ENCODE measurements around the gene NECTIN1.

The NECTIN1 gene

DNA sequence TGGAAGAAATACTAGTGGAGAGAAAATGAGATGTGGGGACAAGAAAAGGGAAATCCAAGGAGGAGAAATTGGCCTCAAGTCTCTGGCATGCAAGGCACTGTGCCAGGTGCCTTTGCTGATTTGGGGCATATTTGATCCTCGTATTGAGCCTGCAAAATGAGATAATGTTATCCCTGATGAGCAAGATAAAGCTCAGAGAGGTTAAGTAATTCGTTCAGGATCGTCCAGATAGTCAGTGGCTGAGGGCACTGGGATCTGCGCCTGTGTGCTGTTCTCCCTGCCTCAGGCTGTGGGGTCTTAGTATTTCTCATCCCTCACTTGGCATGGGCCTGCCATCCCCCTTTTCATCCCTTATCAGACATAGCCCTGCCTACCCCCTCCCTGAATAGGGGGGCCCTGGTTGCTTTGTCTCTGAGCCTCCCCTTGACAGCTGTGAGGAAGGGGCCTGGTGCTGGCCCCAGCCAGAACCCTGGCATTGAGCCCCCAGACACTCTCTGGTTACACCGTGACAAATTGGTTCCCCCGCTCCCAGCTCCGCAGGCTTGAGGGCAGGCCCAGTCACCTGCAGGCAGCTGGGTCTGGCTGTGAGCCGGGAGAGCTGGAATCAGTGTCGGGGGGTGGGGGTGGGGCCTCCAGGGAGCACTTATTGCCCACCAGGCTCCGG, 85.7 kb downstream of the NECTIN1 start:
- Histone ChIP-seq H4K20me1 (ENCODE audit: control insufficient read depth, insufficient read depth, low read depth, low read length) (no peaks in the 10 kb centered on the region), H3K4me1 (ENCODE audit: control insufficient read depth, low read length) (no peaks in the 10 kb centered on the region), H3K4me2 (ENCODE audit: low read length) (no peak overlapping the region), H3K9me3 (ENCODE audit: control insufficient read depth, insufficient read depth, low read length) (no peaks in the 10 kb centered on the region), H3K9me2 (replicated peaks; ENCODE audit: control insufficient read depth, low read length) (no peaks in the 10 kb centered on the region), H3K4me3 (ENCODE audit: low read length) (no peak overlapping the region), H3F3A (ENCODE audit: control insufficient read depth, insufficient read depth) (no peaks in the 10 kb centered on the region), H3K27me3 (ENCODE audit: control insufficient read depth, low read length) (no peaks in the 10 kb centered on the region), H3K36me3 (ENCODE audit: control insufficient read depth, low read length) (no peaks in the 10 kb centered on the region), H3K27ac (ENCODE audit: low read depth, low read length) (no peak overlapping the region), H3K79me2 (ENCODE audit: control insufficient read depth, low read length) (no peaks in the 10 kb centered on the region)
- no peak for TF ChIP-seq EZH2phosphoT487 (IDR thresholded peaks at IDR 0.05; ENCODE audit: borderline replicate concordance, low read length)
- TF ChIP-seq, protein P1, sequence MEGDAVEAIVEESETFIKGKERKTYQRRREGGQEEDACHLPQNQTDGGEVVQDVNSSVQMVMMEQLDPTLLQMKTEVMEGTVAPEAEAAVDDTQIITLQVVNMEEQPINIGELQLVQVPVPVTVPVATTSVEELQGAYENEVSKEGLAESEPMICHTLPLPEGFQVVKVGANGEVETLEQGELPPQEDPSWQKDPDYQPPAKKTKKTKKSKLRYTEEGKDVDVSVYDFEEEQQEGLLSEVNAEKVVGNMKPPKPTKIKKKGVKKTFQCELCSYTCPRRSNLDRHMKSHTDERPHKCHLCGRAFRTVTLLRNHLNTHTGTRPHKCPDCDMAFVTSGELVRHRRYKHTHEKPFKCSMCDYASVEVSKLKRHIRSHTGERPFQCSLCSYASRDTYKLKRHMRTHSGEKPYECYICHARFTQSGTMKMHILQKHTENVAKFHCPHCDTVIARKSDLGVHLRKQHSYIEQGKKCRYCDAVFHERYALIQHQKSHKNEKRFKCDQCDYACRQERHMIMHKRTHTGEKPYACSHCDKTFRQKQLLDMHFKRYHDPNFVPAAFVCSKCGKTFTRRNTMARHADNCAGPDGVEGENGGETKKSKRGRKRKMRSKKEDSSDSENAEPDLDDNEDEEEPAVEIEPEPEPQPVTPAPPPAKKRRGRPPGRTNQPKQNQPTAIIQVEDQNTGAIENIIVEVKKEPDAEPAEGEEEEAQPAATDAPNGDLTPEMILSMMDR (IDR thresholded peaks at IDR 0.05; ENCODE audit: low read depth, low read length, poor library complexity, severe bottlenecking) = no peak

DNA sequence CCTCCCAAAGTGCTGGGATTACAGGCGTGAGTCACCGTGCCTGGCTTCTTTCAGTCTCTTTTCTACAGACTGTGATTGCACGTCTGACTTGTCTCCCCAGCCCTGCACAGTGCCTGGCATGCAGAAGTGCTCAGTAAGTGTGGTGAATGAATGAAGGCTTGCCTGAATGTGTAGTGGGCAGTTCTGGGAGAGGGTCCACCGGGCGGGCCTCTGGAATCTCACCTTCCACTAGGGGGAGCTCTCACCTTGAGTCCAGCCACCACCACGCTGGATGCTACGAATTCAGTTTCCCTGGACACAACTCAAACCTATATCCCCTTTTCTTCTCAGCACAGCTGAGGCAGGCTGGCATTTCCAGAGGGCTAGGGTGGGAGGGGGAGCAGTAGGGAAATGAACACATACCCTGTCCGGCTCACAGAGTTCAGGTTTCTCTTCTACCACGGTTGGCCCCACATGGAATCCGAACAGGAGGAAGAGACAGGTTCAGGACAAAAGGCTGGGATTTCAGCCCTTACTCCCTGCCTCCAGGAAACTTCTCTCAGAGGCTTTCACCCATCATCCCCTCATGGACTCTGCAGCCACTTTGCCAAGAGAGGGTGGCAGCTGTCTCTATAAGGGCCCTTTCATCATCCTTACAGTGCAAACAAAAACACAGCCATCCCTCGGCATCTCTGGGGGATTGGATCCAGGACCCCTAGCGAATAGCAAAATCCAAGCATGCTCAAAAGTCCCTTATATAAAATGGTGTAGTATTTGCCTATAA, 86.8 kb downstream of the NECTIN1 start:
- Histone ChIP-seq H3K36me3 (ENCODE audit: control insufficient read depth, low read length) (no peaks in the 10 kb centered on the region), H4K20me1 (ENCODE audit: control insufficient read depth, insufficient read depth, low read depth, low read length) (no peaks in the 10 kb centered on the region), H3K4me1 (ENCODE audit: control insufficient read depth, low read length) (no peaks in the 10 kb centered on the region), H3K9me3 (ENCODE audit: control insufficient read depth, insufficient read depth, low read length) (no peaks in the 10 kb centered on the region), H3K27me3 (ENCODE audit: control insufficient read depth, low read length) (no peaks in the 10 kb centered on the region), H3K4me3 (ENCODE audit: low read length) (no peak overlapping the region), H3K79me2 (ENCODE audit: control insufficient read depth, low read length) (no peaks in the 10 kb centered on the region), H3K27ac (ENCODE audit: low read depth, low read length) (no peak overlapping the region), H3F3A (ENCODE audit: control insufficient read depth, insufficient read depth) (no peaks in the 10 kb centered on the region), H3K9me2 (replicated peaks; ENCODE audit: control insufficient read depth, low read length) (no peaks in the 10 kb centered on the region), H3K4me2 (ENCODE audit: low read length) (no peak overlapping the region)
- TF ChIP-seq, protein P1 (IDR thresholded peaks at IDR 0.05; ENCODE audit: low read depth, low read length, poor library complexity, severe bottlenecking) = peak; percentile 76
- TF ChIP-seq EZH2phosphoT487 (IDR thresholded peaks at IDR 0.05; ENCODE audit: borderline replicate concordance, low read length) = no peak

DNA sequence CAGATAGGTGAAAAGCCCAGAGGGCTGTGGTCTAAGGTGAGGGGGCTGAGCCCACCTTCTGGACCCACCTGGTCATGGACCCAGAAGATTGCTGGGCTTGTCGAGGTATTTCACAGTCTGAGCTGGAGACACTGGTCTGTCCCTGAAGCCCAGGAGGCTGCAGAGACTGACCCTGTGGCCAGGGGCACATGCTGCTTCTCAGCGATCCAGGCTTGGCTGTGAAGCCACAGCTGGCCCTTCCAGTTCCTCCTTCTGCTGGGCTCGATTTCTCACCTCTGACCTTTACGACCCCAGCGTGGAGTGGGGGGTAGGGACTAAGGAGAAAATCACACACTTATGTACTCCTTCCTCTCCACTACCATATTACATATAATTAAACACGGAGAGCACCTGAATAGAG, 88.5 kb downstream of the NECTIN1 start:
- H3K27me3 ChIP-seq (ENCODE audit: control insufficient read depth, low read length) = no peaks in the 10 kb centered on the region
- H3F3A ChIP-seq (ENCODE audit: control insufficient read depth, insufficient read depth) = no peaks in the 10 kb centered on the region

More for the DNA sequence above, 88.5 kb downstream of the NECTIN1 start:
- no peaks in the 10 kb centered on the region for H3K79me2 ChIP-seq (ENCODE audit: control insufficient read depth, low read length)
- H3K9me3 ChIP-seq (ENCODE audit: control insufficient read depth, insufficient read depth, low read length) = no peaks in the 10 kb centered on the region
- no peak overlapping the region for H3K27ac ChIP-seq (ENCODE audit: low read depth, low read length)
- TF ChIP-seq, protein P1 (IDR thresholded peaks at IDR 0.05; ENCODE audit: low read depth, low read length, poor library complexity, severe bottlenecking) = no peak
- no peak for TF ChIP-seq EZH2phosphoT487 (IDR thresholded peaks at IDR 0.05; ENCODE audit: borderline replicate concordance, low read length)
- H3K4me1 ChIP-seq (ENCODE audit: control insufficient read depth, low read length) = no peaks in the 10 kb centered on the region
- no peaks in the 10 kb centered on the region for H4K20me1 ChIP-seq (ENCODE audit: control insufficient read depth, insufficient read depth, low read depth, low read length)
- no peak overlapping the region for H3K4me3 ChIP-seq (ENCODE audit: low read length)
- H3K9me2 ChIP-seq (replicated peaks; ENCODE audit: control insufficient read depth, low read length) = no peaks in the 10 kb centered on the region
- H3K36me3 ChIP-seq (ENCODE audit: control insufficient read depth, low read length) = no peaks in the 10 kb centered on the region
- H3K4me2 ChIP-seq (ENCODE audit: low read length) = no peak overlapping the region

Data from DOHH2 (cell line).